IMR-90 (cell line): ENCODE measurements around the gene DPP6. TPM values are rescaled to one million over a fixed set of nuclear protein-coding genes. Genes with fewer than 3 reads are reported as not detected.

Source experiments
- ATAC-seq: fragments of 200-7000 bp; cut with Tn5 transposase; 2 replicates; pipeline ENCODE4 v1.9.1; 2020; ENCODE audit warnings: low read depth, mild to moderate bottlenecking, moderate library complexity
- BruUV-seq: library from RNA; stranded (reverse); fragments of 400-500 nt; replicated peaks from 2 replicates; lab custom pipeline; 2021; lab: Mats Ljungman, UMichigan
- CTCF ChIA-PET: fragments of 300-600 bp; formaldehyde crosslinking; extraction: SDS; loops from one replicate; lab custom pipeline; 2021; ENCODE audit warnings: antibody characterized with exemption; lab: Yijun Ruan, JAX
- POLR2A ChIA-PET: fragments of 300-600 bp; sonication (Branson Sonifier 250); formaldehyde crosslinking; loops from one replicate; lab custom pipeline; 2022; ENCODE audit warnings: antibody characterized with exemption; ENCODE audit not compliant: unreplicated experiment; lab: Charles Lee
- DNase-seq: peaks from one replicate; pipeline ENCODE4 v3.0.0; 2013
- H2AFZ ChIP-seq: replicated peaks from 2 replicates; pipeline ENCODE3; 2013; ENCODE audit warnings: low read length, mild to moderate bottlenecking; ENCODE audit not compliant: poor library complexity
- H2AK5ac ChIP-seq: 2 replicates; pipeline ENCODE4 v1.6.1; 2013; ENCODE audit warnings: low read depth, low read length, inconsistent platforms
- H2AK9ac ChIP-seq: replicated peaks from 2 replicates; pipeline ENCODE3; 2013; ENCODE audit warnings: mild to moderate bottlenecking, low read depth, low read length, moderate library complexity; ENCODE audit not compliant: poor library complexity
- H2BK120ac ChIP-seq: 2 replicates; pipeline ENCODE4 v1.6.1; 2013; ENCODE audit warnings: low read depth, low read length, inconsistent platforms
- H2BK15ac ChIP-seq: 3 replicates; pipeline ENCODE4 v1.6.1; 2013; ENCODE audit warnings: low read depth, low read length, inconsistent platforms
- H2BK20ac ChIP-seq: 2 replicates; pipeline ENCODE4 v1.6.1; 2013; ENCODE audit warnings: low read depth, mild to moderate bottlenecking, inconsistent platforms, low read length, moderate library complexity
- H2BK5ac ChIP-seq: 2 replicates; pipeline ENCODE4 v1.6.1; 2013; ENCODE audit warnings: mild to moderate bottlenecking, low read depth, low read length, inconsistent platforms; ENCODE audit not compliant: poor library complexity, severe bottlenecking
- H3K14ac ChIP-seq: replicated peaks from 2 replicates; pipeline ENCODE4 v1.6.1; 2013; ENCODE audit warnings: low read depth, low read length, inconsistent platforms
- H3K18ac ChIP-seq: 2 replicates; pipeline ENCODE4 v1.6.1; 2013; ENCODE audit warnings: low read depth, low read length, control low read depth
- H3K23ac ChIP-seq: 2 replicates; pipeline ENCODE4 v1.6.1; 2013; ENCODE audit warnings: low read depth, low read length, inconsistent platforms
- H3K27ac ChIP-seq: 2 replicates; pipeline ENCODE4 v1.5.1; 2013; ENCODE audit warnings: mild to moderate bottlenecking, control low read depth, low read length; ENCODE audit not compliant: insufficient read depth
- H3K27me3 ChIP-seq: 2 replicates; pipeline ENCODE4 v1.6.1; 2013; ENCODE audit warnings: low read length; ENCODE audit not compliant: control insufficient read depth, insufficient read depth
- H3K36me3 ChIP-seq: 2 replicates; pipeline ENCODE4 v1.6.1; 2013; ENCODE audit warnings: low read length, mixed read lengths; ENCODE audit not compliant: control insufficient read depth, insufficient read depth
- H3K4ac ChIP-seq: 2 replicates; pipeline ENCODE4 v1.6.1; 2013; ENCODE audit warnings: low read depth, low read length, inconsistent platforms
- H3K4me1 ChIP-seq: 2 replicates; pipeline ENCODE4 v1.6.1; 2013; ENCODE audit warnings: low read length, mixed read lengths; ENCODE audit not compliant: control insufficient read depth, insufficient read depth
- H3K4me2 ChIP-seq: 2 replicates; pipeline ENCODE4 v1.6.1; 2013; ENCODE audit warnings: low read depth, mild to moderate bottlenecking, control low read depth, low read length, moderate library complexity
- H3K4me3 ChIP-seq: 2 replicates; pipeline ENCODE4 v1.5.1; 2013; ENCODE audit warnings: low read depth, mild to moderate bottlenecking, control low read depth, low read length, moderate library complexity; ENCODE audit not compliant: insufficient read depth
- H3K56ac ChIP-seq: 2 replicates; pipeline ENCODE4 v1.6.1; 2013; ENCODE audit warnings: low read length, inconsistent platforms; ENCODE audit not compliant: insufficient read depth; ENCODE audit errors: extremely low read depth
- H3K79me1 ChIP-seq, 2 experiments: 2 replicates each; pipeline ENCODE4 v1.6.1; 2013; ENCODE audit warnings: low read length in 2 of 2, inconsistent platforms in 1 of 2, low read depth in 1 of 2
- H3K9ac ChIP-seq: 2 replicates; pipeline ENCODE4 v1.6.1; 2013; ENCODE audit warnings: low read depth, low read length, control low read depth
- H3K9me1 ChIP-seq: 2 replicates; pipeline ENCODE4 v1.6.1; 2013; ENCODE audit warnings: low read length, inconsistent platforms; ENCODE audit not compliant: insufficient read depth
- H3K9me3 ChIP-seq: 2 replicates; pipeline ENCODE4 v1.6.1; 2013; ENCODE audit warnings: low read length; ENCODE audit not compliant: control insufficient read depth, insufficient read depth
- H4K20me1 ChIP-seq: 2 replicates; pipeline ENCODE4 v1.6.1; 2013; ENCODE audit warnings: low read length, inconsistent platforms; ENCODE audit not compliant: insufficient read depth
- H4K5ac ChIP-seq: 2 replicates; pipeline ENCODE4 v1.6.1; 2013; ENCODE audit warnings: mild to moderate bottlenecking, low read depth, low read length, control low read depth
- H4K8ac ChIP-seq, 2 experiments: 2 replicates each; pipeline ENCODE4 v1.6.1; 2013; ENCODE audit warnings: low read depth in 2 of 2, low read length in 2 of 2, control low read depth in 1 of 2, inconsistent platforms in 1 of 2
- H4K91ac ChIP-seq: 2 replicates; pipeline ENCODE4 v1.6.1; 2013; ENCODE audit warnings: low read depth, low read length, inconsistent platforms; ENCODE audit not compliant: insufficient read depth
- BHLHE40 ChIP-seq: fragments of 150-350 bp; IDR thresholded peaks from 2 replicates; pipeline ENCODE4 v1.6.1; 2016; ENCODE audit warnings: mild to moderate bottlenecking, low read depth, low read length
- CHD1 ChIP-seq: IDR thresholded peaks from 2 replicates; pipeline ENCODE4 v1.6.1; 2012; ENCODE audit warnings: low read depth, low read length, improper control_type of control experiment
- FOS ChIP-seq: fragments of 150-350 bp; IDR thresholded peaks from 2 replicates; pipeline ENCODE4 v1.6.1; 2016; ENCODE audit warnings: low read depth, low read length
- MAFK ChIP-seq: IDR thresholded peaks from 2 replicates; pipeline ENCODE4 v1.6.1; 2012; ENCODE audit warnings: low read depth, low read length, improper control_type of control experiment
- MAZ ChIP-seq: IDR thresholded peaks from 2 replicates; pipeline ENCODE4 v1.6.1; 2012; ENCODE audit warnings: low read depth, mild to moderate bottlenecking, low read length, improper control_type of control experiment, moderate library complexity, borderline replicate concordance
- MXI1 ChIP-seq: IDR thresholded peaks from 2 replicates; pipeline ENCODE4 v1.6.1; 2012; ENCODE audit warnings: low read depth, mild to moderate bottlenecking, low read length, moderate library complexity, borderline replicate concordance
- NFE2L2 ChIP-seq: fragments of 150-350 bp; IDR thresholded peaks from 2 replicates; pipeline ENCODE4 v1.6.1; 2016; ENCODE audit warnings: low read depth, mild to moderate bottlenecking, low read length
- POLR2A ChIP-seq: IDR thresholded peaks from 2 replicates; pipeline ENCODE4 v1.6.1; 2012; ENCODE audit warnings: mild to moderate bottlenecking, low read depth, low read length
- RAD21 ChIP-seq: IDR thresholded peaks from 2 replicates; pipeline ENCODE4 v1.6.1; 2012; ENCODE audit warnings: low read length, improper control_type of control experiment
- RCOR1 ChIP-seq: IDR thresholded peaks from 2 replicates; pipeline ENCODE4 v1.6.1; 2012; ENCODE audit warnings: mild to moderate bottlenecking, low read length, improper control_type of control experiment; ENCODE audit not compliant: insufficient replicate concordance
- RFX5 ChIP-seq: IDR thresholded peaks from 2 replicates; pipeline ENCODE4 v1.8.0; 2012; ENCODE audit warnings: low read depth, mild to moderate bottlenecking, low read length, moderate library complexity
- SMC3 ChIP-seq: fragments of 150-350 bp; IDR thresholded peaks from 2 replicates; pipeline ENCODE4 v1.6.1; 2016; ENCODE audit warnings: low read depth, mild to moderate bottlenecking, antibody characterized with exemption, low read length, moderate library complexity
- USF2 ChIP-seq: fragments of 150-350 bp; IDR thresholded peaks from 2 replicates; pipeline ENCODE4 v1.6.1; 2017; ENCODE audit warnings: mild to moderate bottlenecking, antibody characterized with exemption, low read length, low read depth
- WGBS, 2 experiments: methylation state at CpG; one replicate each; pipeline versions ENCODE4 v1.1.5 to v1.1.7; 2013; ENCODE audit warnings: missing lambda C conversion rate in 2 of 2; ENCODE audit not compliant: insufficient read length in 1 of 2; ENCODE audit errors: extremely low coverage in 2 of 2; 5-methylcytosine and 5-hydroxymethylcytosine counted together
- dilution Hi-C: fragments of 300-500 bp; cut with HindIII; formaldehyde crosslinking; loops from one replicate; pipeline ENCODE4 v1.14.3; 2018; ENCODE audit warnings: low sequenced_read_pairs; ENCODE audit not compliant: unreplicated experiment
- in situ Hi-C: fragments of 300-500 bp; cut with MboI; formaldehyde crosslinking; loops from 3 replicates; pipeline ENCODE4 v1.14.3; 2019; ENCODE audit warnings: low sequenced_read_pairs, inconsistent platforms, mixed read lengths
- intact Hi-C: fragments of 100-400 bp; cut with micrococcal nuclease; formaldehyde crosslinking; loops from 2 replicates; pipeline ENCODE4 v1.10.0; 2022
- polyA plus RNA-seq, 3 experiments: library from polyadenylated mRNA; depleted of rRNA; stranded (reverse); fragments of >200 nt; gene quantifications; 2 replicates each; pipeline ENCODE4 v1.2.3, GENCODE V29; 2012; ENCODE audit warnings: low replicate concordance in 1 of 3
- total RNA-seq: library from RNA; depleted of rRNA; stranded (reverse); fragments of >200 nt; gene quantifications from 2 replicates; pipeline ENCODE4 v1.2.3, GENCODE V29; 2012

Gene DPP6
- total and polyA plus RNA-seq, 2 of the 4 experiments (the other 2 are of a cell fraction) = not detected

- Histone ChIP-seq H3K4ac (no peak overlapping the region), H4K5ac (no peak overlapping the region), H4K8ac (no peak overlapping the region), H3K36me3 (no peaks in the 10 kb centered on the region), H2AK5ac (no peak overlapping the region), H2BK15ac (no peak overlapping the region), H3K27me3 (no peaks in the 10 kb centered on the region), H3K23ac (no peak overlapping the region), H3K4me3 (no peak overlapping the region), H2BK5ac (no peak overlapping the region), H2BK20ac (no peak overlapping the region), H3K4me1 (no peaks in the 10 kb centered on the region), H3K14ac (no peak overlapping the region), H4K20me1 (no peaks in the 10 kb centered on the region), H3K79me1 (no peaks in the 10 kb centered on the region), H3K9me3 (peaks cover 13% of the 10 kb centered on the region; the same call in 1 of the 2 replicates), H3K4me2 (no peak overlapping the region), H3K27ac (no peak overlapping the region), H3K9ac (no peak overlapping the region), H4K91ac (no peak overlapping the region), H3K9me1 (no peaks in the 10 kb centered on the region), H2AFZ (no peak overlapping the region), H2AK9ac (no peak overlapping the region), H3K18ac (no peak overlapping the region), H2BK120ac (no peak overlapping the region), H3K56ac (no peak overlapping the region)
- CTCF ChIA-PET = no interaction called here
- WGBS, 2 experiments = no CpG with 5 or more reads among the region's 8 CpGs
- DNase-seq = no peak
- dilution Hi-C loops (no loop called here), intact Hi-C loops (no loop called here), in situ Hi-C loops (no loop called here)
- ATAC-seq = no peak
- no TSS peak for BruUV-seq
- no peak for TF ChIP-seq MAFK
- no peak for TF ChIP-seq RCOR1
- no peak for TF ChIP-seq RAD21
- no peak for TF ChIP-seq SMC3
- TF ChIP-seq CHD1 = no peak
- TF ChIP-seq FOS = no peak
- TF ChIP-seq POLR2A = no peak
- TF ChIP-seq USF2 = no peak
- no peak for TF ChIP-seq MXI1
- no peak for TF ChIP-seq MAZ
- TF ChIP-seq NFE2L2 = no peak
- TF ChIP-seq BHLHE40 = no peak
- TF ChIP-seq RFX5 = no peak
- POLR2A ChIA-PET = no interaction called here
These were observed 852.9 kb downstream of the DPP6 start for GRCh38 chr7:154905146-154905545.
